ENCODE results near the gene BRSK2.

DNA sequence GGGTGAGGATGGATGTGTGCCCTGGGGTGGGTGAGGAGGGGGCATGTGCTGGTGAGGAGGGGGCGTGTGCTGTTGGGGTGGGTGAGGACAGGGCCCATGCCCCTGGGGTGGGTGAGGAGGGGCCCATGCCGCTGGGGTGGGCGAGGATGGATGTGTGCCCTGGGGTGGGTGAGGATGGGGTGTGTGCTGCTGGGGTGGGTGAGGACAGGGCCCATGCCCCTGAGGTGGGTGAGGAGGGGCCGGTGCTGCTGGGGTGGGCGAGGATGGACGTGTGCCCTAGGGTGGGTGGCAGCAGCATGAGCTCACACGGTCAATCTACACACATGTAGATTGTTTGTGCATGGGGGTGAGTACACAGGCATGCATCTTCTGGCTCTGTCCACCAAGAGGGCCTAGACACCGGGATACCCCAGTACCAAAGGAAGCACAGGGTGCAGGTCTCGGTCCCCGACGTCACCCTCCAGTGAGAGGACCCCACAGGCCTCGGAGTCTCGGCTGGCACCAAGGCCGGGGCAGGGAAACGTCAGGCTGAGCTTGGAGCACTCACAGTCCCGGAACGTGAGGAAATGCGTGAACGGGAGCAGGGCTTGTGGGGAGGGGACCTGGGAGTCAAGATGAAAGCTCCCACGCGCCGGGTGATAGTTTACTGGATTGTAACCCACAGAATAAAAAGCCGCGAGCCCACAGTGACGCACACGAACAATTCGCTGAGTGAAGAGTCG, 42.9 kb upstream of the BRSK2 start:
- TF ChIP-seq ARNTL (CRISPR knock-in tag; IDR thresholded peaks at IDR 0.05; ENCODE audit: borderline replicate concordance, low read depth): no peak
- no peak for TF ChIP-seq GLIS3 (CRISPR knock-in tag; IDR thresholded peaks at IDR 0.05)
- no peak for TF ChIP-seq RARB (CRISPR knock-in tag; IDR thresholded peaks at IDR 0.05)
- no peak for TF ChIP-seq ZFP3 (CRISPR knock-in tag; IDR thresholded peaks at IDR 0.05)
- TF ChIP-seq ZNF8 (CRISPR knock-in tag; IDR thresholded peaks at IDR 0.05): no peak
- TF ChIP-seq ISL1 (CRISPR knock-in tag; IDR thresholded peaks at IDR 0.05): no peak

All from SK-N-SH treated with all-trans-retinoic acid at 6 μM for 48 hours (cell line).